Spleen (tissue), 11 donors: Measurements from ENCODE around the gene COL19A1. TPM values are rescaled to one million over a fixed set of nuclear protein-coding genes. Genes with fewer than 3 reads are reported as not detected.

Experiments used
- DNase-seq: peaks from one replicate; pipeline ENCODE4 v3.0.0-alpha.2; 2020
- H3K27ac ChIP-seq, 8 donors: fragments of 200-600 bp; sonication (generic) in 7 of 8; 1 replicate in 4 of 8; 2 replicates in 4 of 8; pipeline versions ENCODE4 v1.5.0 to v1.8.0; 2016 to 2021; ENCODE audit warnings: inconsistent platforms in 4 of 8, mild to moderate bottlenecking in 4 of 8, moderate library complexity in 1 of 8
- H3K27me3 ChIP-seq, 7 donors: fragments of 200-600 bp; sonication (generic) in 6 of 7; replicated peaks in 1 of 7; 1 replicate in 4 of 7; 2 replicates in 3 of 7; pipeline versions ENCODE4 v1.5.0 to v1.8.0; 2016 to 2021; ENCODE audit warnings: inconsistent platforms in 3 of 7, mild to moderate bottlenecking in 1 of 7
- H3K36me3 ChIP-seq, 6 donors: fragments of 200-600 bp; sonication (generic) in 5 of 6; 1 replicate in 4 of 6; 2 replicates in 2 of 6; pipeline versions ENCODE4 v1.5.0 to v1.8.0; 2016 to 2021; ENCODE audit warnings: inconsistent platforms in 2 of 6
- H3K4me1 ChIP-seq, 6 donors: fragments of 200-600 bp; sonication (generic) in 5 of 6; 1 replicate in 3 of 6; 2 replicates in 3 of 6; pipeline versions ENCODE4 v1.5.0 to v1.8.0; 2016 to 2021; ENCODE audit warnings: inconsistent platforms in 3 of 6
- H3K4me3 ChIP-seq, 8 donors: fragments of 200-600 bp; sonication (generic) in 7 of 8; 1 replicate in 4 of 8; 2 replicates in 4 of 8; pipeline versions ENCODE4 v1.5.0 to v1.8.0; 2016 to 2021; ENCODE audit warnings: inconsistent platforms in 4 of 8, mild to moderate bottlenecking in 4 of 8, moderate library complexity in 2 of 8
- H3K9me3 ChIP-seq, 8 donors: fragments of 200-600 bp; sonication (generic) in 7 of 8; 1 replicate in 4 of 8; 2 replicates in 4 of 8; pipeline versions ENCODE4 v1.5.0 to v1.8.0; 2016 to 2021; ENCODE audit warnings: inconsistent platforms in 4 of 8
- POLR2A ChIP-seq, 3 donors: fragments of 450-650 bp; IDR thresholded peaks; one replicate each; pipeline ENCODE4 v1.5.1; 2017; ENCODE audit warnings: antibody characterized with exemption in 3 of 3, mild to moderate bottlenecking in 1 of 3
- POLR2AphosphoS5 ChIP-seq, 3 donors: sonication (generic); formaldehyde crosslinking; IDR thresholded peaks; one replicate each; pipeline ENCODE4 v1.5.1; 2017; ENCODE audit warnings: antibody characterized with exemption in 3 of 3
- WGBS, 5 donors: extraction: QIAGEN DNeasy Blood & Tissue Kit in 3 of 5; methylation state at CpG; one replicate each; pipeline versions ENCODE4 v1.1.5 to v1.1.7; 2013 to 2018; 5-methylcytosine and 5-hydroxymethylcytosine counted together
- intact Hi-C: fragments of 100-400 bp; cut with DNase I; formaldehyde crosslinking; loops from one replicate; pipeline ENCODE4 v1.15.0; 2023; ENCODE audit warnings: low total_unique reads
- polyA plus RNA-seq, 3 donors: library from polyadenylated mRNA; stranded (reverse); fragments of 200-250 nt; gene quantifications; one replicate each; pipeline ENCODE4 v1.2.1, GENCODE V29; 2013
- total RNA-seq, 7 donors: library from RNA; depleted of rRNA in 3 of 7; stranded (reverse); fragments of >200 nt in 3 of 7; fragmentation: NEBNext Ultra II Directional in 4 of 7; extraction: Animal tissue kit (Norgen Biotek cat#: 25700) in 4 of 7; gene quantifications; one replicate each; pipeline versions ENCODE4 v1.1.0 to v1.2.1, GENCODE V29; 2016 to 2021
- TF ChIP-seq, protein P1 (sequence below), 11 experiments: fragments of 200-600 bp in 7 of 11; fragments of 450-650 bp in 4 of 11; sonication (generic) in 4 of 11; IDR thresholded peaks in 8 of 11; conservative IDR thresholded peaks in 3 of 11; 1 replicate in 7 of 11; 2 replicates in 4 of 11; pipeline versions ENCODE4 v1.4.0 to v1.8.0; 2016 to 2021; ENCODE audit warnings: antibody characterized with exemption in 11 of 11, inconsistent platforms in 4 of 11, mild to moderate bottlenecking in 1 of 11
- donor health status: healthy with polysubstance abuse.
- donor health status: DM: no; HTN: no; CAD: no; lungs with moderate emphysema.
- donor health status: DM: no; HTN: no; CAD: no.
- donor health status: Bipolar disorder and iron deficiency.
- donor health status: healthy.
- donor health status: DM: no; HTN: no; CAD: no.
- donor health status: DM: yes; HTN: yes; CAD: no.

COL19A1 gene
- total and polyA plus RNA-seq, 10 donors, result 0.48 to 14.5 (median 10.2) TPM

DNA sequence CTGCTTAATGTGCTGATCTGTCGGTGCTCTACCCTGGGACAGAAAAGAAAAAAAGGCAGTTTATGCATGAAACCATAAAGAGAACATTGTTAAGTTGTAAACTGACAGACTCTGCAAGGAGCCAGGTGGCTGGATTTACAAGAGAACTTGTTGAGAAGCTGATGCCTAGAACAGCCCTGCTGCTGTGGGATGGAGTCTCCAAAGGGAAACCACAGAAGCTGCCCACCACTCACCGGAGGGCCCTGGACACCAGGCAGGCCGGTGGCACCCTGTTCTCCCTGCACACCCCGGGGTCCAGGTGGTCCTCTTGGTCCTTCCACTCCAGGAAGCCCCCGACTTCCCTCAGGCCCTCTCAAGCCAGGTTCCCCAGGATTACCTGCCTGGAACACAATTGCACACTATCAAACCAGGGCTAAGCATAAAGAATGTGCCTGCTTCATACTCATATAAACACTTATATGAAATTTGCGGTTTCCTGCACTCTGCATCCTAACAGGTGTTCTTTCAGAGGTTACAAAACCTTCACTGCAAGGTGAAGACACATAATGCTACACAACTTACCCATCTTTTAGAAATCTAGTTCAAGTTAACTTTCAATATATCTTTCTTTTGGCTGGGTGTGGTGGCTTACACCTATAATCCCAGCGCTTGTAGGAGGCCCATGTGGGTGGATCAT is 368.3 kb downstream of the COL19A1 start:
- Histone ChIP-seq H3K27ac (no peak overlapping the region), H3K9me3 (no peaks in the 10 kb centered on the region), H3K4me1 (no peaks in the 10 kb centered on the region), H3K27me3 (no peaks in the 10 kb centered on the region), H3K36me3 (no peaks in the 10 kb centered on the region), H3K4me3 (no peak overlapping the region)
- intact Hi-C loops, result no loop called here
- WGBS, 5 donors, result 83 to 93% (median 85%) methylated on average over 6 to 7 of the region's 7 CpGs
- DNase-seq, result no peak
- no peak for TF ChIP-seq POLR2A (IDR thresholded peaks at IDR 0.05)
- no peak for TF ChIP-seq POLR2AphosphoS5 (IDR thresholded peaks at IDR 0.05)

GRCh38 chr6:70236343-70236742 is 370.0 kb downstream of the COL19A1 start:
- Histone ChIP-seq H3K4me3 (no peak overlapping the region), H3K4me1 (no peaks in the 10 kb centered on the region), H3K27ac (no peak overlapping the region), H3K36me3 (no peaks in the 10 kb centered on the region), H3K27me3 (no peaks in the 10 kb centered on the region), H3K9me3 (no peaks in the 10 kb centered on the region)
- TF ChIP-seq POLR2A (IDR thresholded peaks at IDR 0.05) (no peak), POLR2AphosphoS5 (IDR thresholded peaks at IDR 0.05) (no peak)
- TF ChIP-seq, protein P1, sequence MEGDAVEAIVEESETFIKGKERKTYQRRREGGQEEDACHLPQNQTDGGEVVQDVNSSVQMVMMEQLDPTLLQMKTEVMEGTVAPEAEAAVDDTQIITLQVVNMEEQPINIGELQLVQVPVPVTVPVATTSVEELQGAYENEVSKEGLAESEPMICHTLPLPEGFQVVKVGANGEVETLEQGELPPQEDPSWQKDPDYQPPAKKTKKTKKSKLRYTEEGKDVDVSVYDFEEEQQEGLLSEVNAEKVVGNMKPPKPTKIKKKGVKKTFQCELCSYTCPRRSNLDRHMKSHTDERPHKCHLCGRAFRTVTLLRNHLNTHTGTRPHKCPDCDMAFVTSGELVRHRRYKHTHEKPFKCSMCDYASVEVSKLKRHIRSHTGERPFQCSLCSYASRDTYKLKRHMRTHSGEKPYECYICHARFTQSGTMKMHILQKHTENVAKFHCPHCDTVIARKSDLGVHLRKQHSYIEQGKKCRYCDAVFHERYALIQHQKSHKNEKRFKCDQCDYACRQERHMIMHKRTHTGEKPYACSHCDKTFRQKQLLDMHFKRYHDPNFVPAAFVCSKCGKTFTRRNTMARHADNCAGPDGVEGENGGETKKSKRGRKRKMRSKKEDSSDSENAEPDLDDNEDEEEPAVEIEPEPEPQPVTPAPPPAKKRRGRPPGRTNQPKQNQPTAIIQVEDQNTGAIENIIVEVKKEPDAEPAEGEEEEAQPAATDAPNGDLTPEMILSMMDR (IDR thresholded peaks at IDR 0.05 in 8 of 11, conservative IDR thresholded peaks at IDR 0.05 in 3 of 11), result no peak
- 83 to 90% (median 87%) methylated on average over 3 of the region's 3 CpGs for WGBS, 5 donors
- DNase-seq, result no peak
- intact Hi-C loops, result no loop called here

DNA sequence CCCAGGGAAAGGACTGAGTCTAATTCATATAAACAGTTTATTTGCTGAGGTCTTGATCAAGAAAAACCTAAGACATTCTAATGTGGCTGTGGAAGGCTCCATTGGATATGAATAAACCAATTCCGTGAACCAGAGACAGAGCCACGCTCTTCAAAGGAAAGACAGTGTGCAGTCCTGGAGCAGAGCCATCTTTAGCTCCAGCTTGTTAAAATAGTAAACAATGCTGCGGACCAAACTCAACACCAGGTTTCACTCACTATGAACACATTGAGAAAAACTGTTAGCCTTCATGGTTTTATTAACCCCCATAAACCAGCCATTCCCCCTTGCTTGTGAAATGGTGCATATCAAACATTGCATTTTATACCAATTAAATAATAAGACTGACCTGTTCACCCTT is 374.7 kb downstream of the COL19A1 start:
- Histone ChIP-seq H3K27ac (no peak overlapping the region), H3K36me3 (no peaks in the 10 kb centered on the region), H3K4me1 (no peaks in the 10 kb centered on the region), H3K4me3 (no peak overlapping the region), H3K27me3 (no peaks in the 10 kb centered on the region), H3K9me3 (no peaks in the 10 kb centered on the region)
- no peak for TF ChIP-seq POLR2AphosphoS5 (IDR thresholded peaks at IDR 0.05)
- TF ChIP-seq POLR2A (IDR thresholded peaks at IDR 0.05), result no peak
- TF ChIP-seq, protein P1 (IDR thresholded peaks at IDR 0.05 in 8 of 11, conservative IDR thresholded peaks at IDR 0.05 in 3 of 11), result no peak
- 83 to 90% (median 90%) methylated on average over 3 of the region's 3 CpGs for WGBS, 5 donors
- intact Hi-C loops, result no loop called here
- no peak for DNase-seq

DNA sequence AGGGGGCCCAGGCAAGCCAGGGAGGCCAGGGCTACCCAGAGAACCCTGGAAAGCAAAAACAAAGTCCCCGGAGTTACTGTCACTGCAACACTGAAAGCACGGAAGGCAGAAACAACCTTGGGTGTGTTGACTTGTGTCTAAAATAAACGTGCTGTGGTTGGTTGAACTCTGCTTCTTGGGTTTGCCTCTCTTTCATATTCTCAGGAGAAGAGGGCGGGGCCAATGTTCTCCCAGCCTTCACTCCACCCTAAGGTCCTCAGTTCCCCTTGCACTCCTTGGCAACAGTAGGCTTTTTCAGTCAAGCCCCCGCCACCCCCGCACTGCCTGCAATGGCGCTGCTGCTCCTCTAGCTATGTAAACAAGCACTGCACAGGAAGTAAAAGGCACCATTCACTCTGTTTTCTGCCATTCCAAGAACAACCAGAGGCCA is 375.6 kb downstream of the COL19A1 start:
- H3K27me3 ChIP-seq, result no peaks in the 10 kb centered on the region
- H3K27ac ChIP-seq, result no peak overlapping the region
- WGBS, 5 donors, result 77 to 89% (median 84%) methylated on average over 7 of the region's 7 CpGs
- TF ChIP-seq, protein P1 (IDR thresholded peaks at IDR 0.05 in 8 of 11, conservative IDR thresholded peaks at IDR 0.05 in 3 of 11), result no peak
- TF ChIP-seq POLR2A (IDR thresholded peaks at IDR 0.05) (no peak), POLR2AphosphoS5 (IDR thresholded peaks at IDR 0.05) (no peak)
- H3K36me3 ChIP-seq, result no peaks in the 10 kb centered on the region
- intact Hi-C loops, result no loop called here
- no peak for DNase-seq
- H3K9me3 ChIP-seq, result no peaks in the 10 kb centered on the region
- H3K4me1 ChIP-seq, result no peaks in the 10 kb centered on the region
- no peak overlapping the region for H3K4me3 ChIP-seq
